HepG2 (cell line): ENCODE measurements around the gene SLC4A11. TPM values are rescaled to one million over a fixed set of nuclear protein-coding genes. Genes with fewer than 3 reads are reported as not detected.

Experiments
- ASH2L ChIP-seq: fragments of 300-600, 200-600 bp; sonication (generic); IDR thresholded peaks from 2 replicates; pipeline ENCODE4 v1.7.0; 2017; ENCODE audit warnings: low read depth, mild to moderate bottlenecking, moderate library complexity, mixed read lengths, low read length; ENCODE audit not compliant: insufficient read length
- BRD4 ChIP-seq: sonication (generic); formaldehyde crosslinking; IDR thresholded peaks from 2 replicates; pipeline ENCODE4 v1.4.0; 2020; ENCODE audit warnings: missing genetic modification reagents
- MAF1 ChIP-seq: sonication (generic); formaldehyde crosslinking; IDR thresholded peaks from 2 replicates; pipeline ENCODE4 v1.5.0; 2020; ENCODE audit warnings: missing genetic modification reagents, borderline replicate concordance
- NCOA1 ChIP-seq: sonication (generic); formaldehyde crosslinking; IDR thresholded peaks from 2 replicates; pipeline ENCODE4 v1.9.0; 2021; ENCODE audit warnings: missing genetic modification reagents
- NCOA2 ChIP-seq: sonication (generic); formaldehyde crosslinking; IDR thresholded peaks from 2 replicates; pipeline ENCODE4 v1.8.0; 2022; ENCODE audit warnings: inconsistent platforms
- NR3C1 ChIP-seq: sonication (generic); formaldehyde crosslinking; IDR thresholded peaks from 2 replicates; pipeline ENCODE4 v1.4.0; 2020; ENCODE audit warnings: missing genetic modification reagents
- RFXAP ChIP-seq: sonication (generic); formaldehyde crosslinking; IDR thresholded peaks from 2 replicates; pipeline ENCODE4 v1.4.0; 2020; ENCODE audit warnings: missing genetic modification reagents, borderline replicate concordance
- SP1 ChIP-seq, 2 experiments: fragments of 450-650 bp in 1 of 2; sonication (generic) in 1 of 2; formaldehyde crosslinking in 1 of 2; IDR thresholded peaks; 2 replicates each; pipeline versions ENCODE4 v1.4.0 to v1.6.1; 2016 to 2020; ENCODE audit warnings: missing genetic modification reagents in 1 of 2
- TAF1 ChIP-seq: sonication (generic); formaldehyde crosslinking; IDR thresholded peaks from 2 replicates; pipeline ENCODE4 v1.4.0; 2020; ENCODE audit warnings: missing genetic modification reagents
- TAF15 ChIP-seq: fragments of 200-400 bp; formaldehyde crosslinking; IDR thresholded peaks from one replicate; pipeline ENCODE4 v1.6.1; 2018; ENCODE audit warnings: mild to moderate bottlenecking, low read depth, low read length; ENCODE audit not compliant: poor library complexity, severe bottlenecking
- TEAD3 ChIP-seq: optimal IDR thresholded peaks from 2 replicates; pipeline ENCODE3; 2016; ENCODE audit warnings: borderline replicate concordance
- ZFAT ChIP-seq: sonication (generic); formaldehyde crosslinking; conservative IDR thresholded peaks from 2 replicates; pipeline ENCODE4 v1.8.1; 2023; ENCODE audit warnings: missing genetic modification reagents, inconsistent platforms
- ZIK1 ChIP-seq: sonication (generic); formaldehyde crosslinking; IDR thresholded peaks from 2 replicates; pipeline ENCODE4 v1.5.0; 2020; ENCODE audit warnings: mild to moderate bottlenecking, low read depth, missing genetic modification reagents, borderline replicate concordance
- ZNF121 ChIP-seq: sonication (generic); formaldehyde crosslinking; IDR thresholded peaks from 2 replicates; pipeline ENCODE4 v1.5.0; 2020; ENCODE audit warnings: mild to moderate bottlenecking, missing genetic modification reagents
- ZNF260 ChIP-seq: sonication (generic); formaldehyde crosslinking; IDR thresholded peaks from 2 replicates; pipeline ENCODE4 v1.4.0; 2020; ENCODE audit warnings: missing genetic modification reagents, low read depth, mild to moderate bottlenecking, borderline replicate concordance
- ZNF503 ChIP-seq: sonication (generic); formaldehyde crosslinking; IDR thresholded peaks from 2 replicates; pipeline ENCODE4 v1.4.0; 2020; ENCODE audit warnings: missing genetic modification reagents
- ZNF569 ChIP-seq: sonication (generic); formaldehyde crosslinking; IDR thresholded peaks from 2 replicates; pipeline ENCODE4 v1.5.0; 2020; ENCODE audit warnings: mild to moderate bottlenecking, missing genetic modification reagents, moderate library complexity, borderline replicate concordance
- ZNF703 ChIP-seq: sonication (generic); formaldehyde crosslinking; IDR thresholded peaks from 2 replicates; pipeline ENCODE4 v1.5.1; 2020; ENCODE audit warnings: missing genetic modification reagents, mild to moderate bottlenecking, moderate library complexity, borderline replicate concordance
- ZNF883 ChIP-seq: sonication (generic); formaldehyde crosslinking; IDR thresholded peaks from 2 replicates; pipeline ENCODE4 v1.5.1; 2020; ENCODE audit warnings: mild to moderate bottlenecking, missing genetic modification reagents; ENCODE audit errors: not compliant biosample characterization
- polyA plus RNA-seq, 8 experiments: library from polyadenylated mRNA; depleted of rRNA in 3 of 8; stranded (reverse) in 7 of 8; unstranded in 1 of 8; fragments of >200 nt; fragmentation: Illumina TruSeq in 4 of 8; extraction: Trizol in 4 of 8; gene quantifications; 2 replicates each; pipeline versions ENCODE4 v1.2.1 to v1.2.3, GENCODE V29; 2011 to 2016; ENCODE audit warnings: low read depth in 4 of 8, missing spikeins in 1 of 8, mixed read lengths in 1 of 8; ENCODE audit not compliant: insufficient read depth in 1 of 8
- total RNA-seq, 5 experiments: library from RNA; depleted of rRNA; stranded (reverse); fragments of >200 nt; fragmentation: Illumina TruSeq; extraction: Trizol; gene quantifications; 2 replicates each; pipeline ENCODE4 v1.2.3, GENCODE V29; 2016; ENCODE audit warnings: low read depth in 1 of 5
- TF ChIP-seq, protein P1 (sequence below): sonication (generic); formaldehyde crosslinking; IDR thresholded peaks from 2 replicates; pipeline ENCODE4 v1.4.0; 2020; ENCODE audit warnings: mild to moderate bottlenecking, missing genetic modification reagents
- TF ChIP-seq, protein P2 (sequence below): fragments of 450-650 bp; IDR thresholded peaks from 2 replicates; pipeline ENCODE4 v1.6.1; 2017; ENCODE audit warnings: mild to moderate bottlenecking
- TF ChIP-seq, protein P3 (sequence below): sonication (generic); formaldehyde crosslinking; conservative IDR thresholded peaks from 2 replicates; pipeline ENCODE4 v1.8.0; 2022; ENCODE audit warnings: low read depth, missing genetic modification reagents

The SLC4A11 gene
- total and polyA plus RNA-seq, 2 of the 13 experiments (the other 11 are each of a cell fraction or from before 2014, with no cell fraction given), result 3.9 to 27.0 TPM

DNA sequence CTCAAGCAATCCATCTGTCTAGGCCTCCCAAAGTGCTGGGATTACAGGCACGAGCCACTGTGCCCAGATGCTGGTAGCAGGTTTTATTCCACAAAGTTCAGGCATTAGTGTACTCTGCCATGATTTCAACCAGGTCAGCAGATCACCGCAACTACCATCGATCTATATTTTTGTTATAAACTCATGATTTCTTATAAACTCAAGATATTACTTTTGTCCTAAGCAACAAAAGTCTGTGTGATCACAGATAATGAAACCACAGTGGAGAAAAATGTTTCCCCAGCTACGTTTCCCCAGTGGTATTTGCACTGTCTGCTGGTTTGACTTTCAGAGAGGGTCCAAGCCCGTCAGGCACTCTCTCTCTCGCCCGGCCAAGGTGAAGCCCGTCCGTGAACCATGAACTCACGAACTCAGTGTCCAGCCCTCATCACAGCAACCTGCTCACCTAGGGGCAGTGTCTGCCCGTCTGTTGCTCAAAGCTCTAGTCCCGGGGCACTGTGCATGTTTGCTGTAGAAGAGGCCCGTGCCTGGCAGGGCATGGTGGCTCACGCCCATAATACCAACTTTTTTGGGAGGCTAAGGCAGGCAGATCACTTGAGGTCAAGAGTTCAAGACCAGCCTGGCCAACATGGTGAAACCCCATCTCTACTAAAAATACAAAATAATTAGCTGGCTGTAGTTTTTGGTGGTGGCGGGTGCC lies 7.0 kb downstream of the SLC4A11 start (continued):
- TF ChIP-seq ZNF503 (no peak), TEAD3 (CRISPR knock-in tag) (peak; percentile 83), MAF1 (CRISPR knock-in tag) (no peak), ZFAT (CRISPR knock-in tag) (no peak), TAF15 (no peak), ASH2L (no peak), NCOA2 (CRISPR knock-in tag) (peak; percentile 44; the same call in 1 of the 2 replicates), ZNF260 (CRISPR knock-in tag) (no peak), RFXAP (CRISPR knock-in tag) (peak; percentile 63), TAF1 (CRISPR knock-in tag) (no peak), ZNF569 (CRISPR knock-in tag) (no peak), NCOA1 (CRISPR knock-in tag) (no peak), ZNF121 (CRISPR knock-in tag) (peak; percentile 51), BRD4 (0 out of 2 replicates have a peak, but pooled peaks have one; percentile 54), ZNF883 (CRISPR knock-in tag) (no peak), SP1 (IDR thresholded peaks at IDR 0.05) (no peak), SP1 (CRISPR knock-in tag; IDR thresholded peaks at IDR 0.05) (peak; percentile 31; the same call in 1 of the 2 replicates), NR3C1 (CRISPR knock-in tag) (no peak), ZIK1 (CRISPR knock-in tag) (no peak), ZNF703 (CRISPR knock-in tag) (no peak)
- TF ChIP-seq, protein P1, sequence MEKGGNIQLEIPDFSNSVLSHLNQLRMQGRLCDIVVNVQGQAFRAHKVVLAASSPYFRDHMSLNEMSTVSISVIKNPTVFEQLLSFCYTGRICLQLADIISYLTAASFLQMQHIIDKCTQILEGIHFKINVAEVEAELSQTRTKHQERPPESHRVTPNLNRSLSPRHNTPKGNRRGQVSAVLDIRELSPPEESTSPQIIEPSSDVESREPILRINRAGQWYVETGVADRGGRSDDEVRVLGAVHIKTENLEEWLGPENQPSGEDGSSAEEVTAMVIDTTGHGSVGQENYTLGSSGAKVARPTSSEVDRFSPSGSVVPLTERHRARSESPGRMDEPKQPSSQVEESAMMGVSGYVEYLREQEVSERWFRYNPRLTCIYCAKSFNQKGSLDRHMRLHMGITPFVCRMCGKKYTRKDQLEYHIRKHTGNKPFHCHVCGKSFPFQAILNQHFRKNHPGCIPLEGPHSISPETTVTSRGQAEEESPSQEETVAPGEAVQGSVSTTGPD (CRISPR knock-in tag), result no peak
- TF ChIP-seq, protein P2, sequence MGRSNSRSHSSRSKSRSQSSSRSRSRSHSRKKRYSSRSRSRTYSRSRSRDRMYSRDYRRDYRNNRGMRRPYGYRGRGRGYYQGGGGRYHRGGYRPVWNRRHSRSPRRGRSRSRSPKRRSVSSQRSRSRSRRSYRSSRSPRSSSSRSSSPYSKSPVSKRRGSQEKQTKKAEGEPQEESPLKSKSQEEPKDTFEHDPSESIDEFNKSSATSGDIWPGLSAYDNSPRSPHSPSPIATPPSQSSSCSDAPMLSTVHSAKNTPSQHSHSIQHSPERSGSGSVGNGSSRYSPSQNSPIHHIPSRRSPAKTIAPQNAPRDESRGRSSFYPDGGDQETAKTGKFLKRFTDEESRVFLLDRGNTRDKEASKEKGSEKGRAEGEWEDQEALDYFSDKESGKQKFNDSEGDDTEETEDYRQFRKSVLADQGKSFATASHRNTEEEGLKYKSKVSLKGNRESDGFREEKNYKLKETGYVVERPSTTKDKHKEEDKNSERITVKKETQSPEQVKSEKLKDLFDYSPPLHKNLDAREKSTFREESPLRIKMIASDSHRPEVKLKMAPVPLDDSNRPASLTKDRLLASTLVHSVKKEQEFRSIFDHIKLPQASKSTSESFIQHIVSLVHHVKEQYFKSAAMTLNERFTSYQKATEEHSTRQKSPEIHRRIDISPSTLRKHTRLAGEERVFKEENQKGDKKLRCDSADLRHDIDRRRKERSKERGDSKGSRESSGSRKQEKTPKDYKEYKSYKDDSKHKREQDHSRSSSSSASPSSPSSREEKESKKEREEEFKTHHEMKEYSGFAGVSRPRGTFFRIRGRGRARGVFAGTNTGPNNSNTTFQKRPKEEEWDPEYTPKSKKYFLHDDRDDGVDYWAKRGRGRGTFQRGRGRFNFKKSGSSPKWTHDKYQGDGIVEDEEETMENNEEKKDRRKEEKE, result no peak
- TF ChIP-seq, protein P3, sequence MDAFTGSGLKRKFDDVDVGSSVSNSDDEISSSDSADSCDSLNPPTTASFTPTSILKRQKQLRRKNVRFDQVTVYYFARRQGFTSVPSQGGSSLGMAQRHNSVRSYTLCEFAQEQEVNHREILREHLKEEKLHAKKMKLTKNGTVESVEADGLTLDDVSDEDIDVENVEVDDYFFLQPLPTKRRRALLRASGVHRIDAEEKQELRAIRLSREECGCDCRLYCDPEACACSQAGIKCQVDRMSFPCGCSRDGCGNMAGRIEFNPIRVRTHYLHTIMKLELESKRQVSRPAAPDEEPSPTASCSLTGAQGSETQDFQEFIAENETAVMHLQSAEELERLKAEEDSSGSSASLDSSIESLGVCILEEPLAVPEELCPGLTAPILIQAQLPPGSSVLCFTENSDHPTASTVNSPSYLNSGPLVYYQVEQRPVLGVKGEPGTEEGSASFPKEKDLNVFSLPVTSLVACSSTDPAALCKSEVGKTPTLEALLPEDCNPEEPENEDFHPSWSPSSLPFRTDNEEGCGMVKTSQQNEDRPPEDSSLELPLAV (CRISPR knock-in tag), result no peak
